Measurements from ENCODE around the gene RTL10. TPM values are rescaled to one million over a fixed set of nuclear protein-coding genes. Genes with fewer than 3 reads are reported as not detected.

RTL10 gene
- total and polyA plus RNA-seq, 8 donors, result 3.7 to 12.4 (median 8.6) TPM

- H3K4me1 ChIP-seq, result peaks cover 0 to 13% (median 11%) of the 10 kb centered on the region in 3 donors
- FAIRE-seq (no peak), ATAC-seq (peak; percentile 27 to 34 (median 31)), DNase-seq (peak; percentile 46 to 87 (median 72))
- no peaks in the 10 kb centered on the region for H3K27me3 ChIP-seq
- H3K36me3 ChIP-seq, result peaks cover 0 to 8% (median 8%) of the 10 kb centered on the region in 3 donors
- no peak for TF ChIP-seq CTCF (IDR thresholded peaks at IDR 0.05)
- H3K4me3 ChIP-seq, result peak overlapping the region; percentile 60 to 99 (median 86)
- WGBS, 2 donors, result 3 to 5% methylated on average over 24 of the region's 24 CpGs
- H3K27ac ChIP-seq, result peak overlapping the region; percentile 81 to 95 (median 90)
- intact Hi-C loops (cut with DNase I), result no loop called here
- no peaks in the 10 kb centered on the region for H3K9me3 ChIP-seq
These were observed 1.1 kb upstream of the RTL10 start for GRCh38 chr22:19855504-19856409.

GRCh38 chr22:19853879-19854777, 546 bp downstream of the RTL10 start:
- ATAC-seq (peak; percentile 3 to 9 (median 8)), FAIRE-seq (no peak), DNase-seq (peak in 4 of 6 donors; percentile 38 to 60 (median 50))
- H3K4me3 ChIP-seq, result peak overlapping the region; percentile 60 to 99 (median 86)
- H3K9me3 ChIP-seq, result no peaks in the 10 kb centered on the region
- intact Hi-C loops (cut with DNase I), result no loop called here
- H3K27me3 ChIP-seq, result no peaks in the 10 kb centered on the region
- WGBS, 2 donors, result 0% methylated on average over 43 to 49 of the region's 49 CpGs
- H3K4me1 ChIP-seq, result peaks cover 0 to 13% (median 11%) of the 10 kb centered on the region in 3 donors
- H3K27ac ChIP-seq, result peak overlapping the region; percentile 70 to 95 (median 90)
- peaks cover 0 to 8% (median 8%) of the 10 kb centered on the region in 3 donors for H3K36me3 ChIP-seq
- TF ChIP-seq CTCF (IDR thresholded peaks at IDR 0.05), result no peak

- Histone ChIP-seq H3K4me3 (peak overlapping the region; percentile 60 to 99 (median 86)), H3K4me1 (peaks cover 5 to 16% (median 13%) of the 10 kb centered on the region in 3 donors), H3K9me3 (no peaks in the 10 kb centered on the region), H3K27me3 (no peaks in the 10 kb centered on the region), H3K36me3 (peaks cover 0 to 8% (median 8%) of the 10 kb centered on the region in 3 donors), H3K27ac (peak overlapping the region in 3 of 4 donors; percentile 70 to 95 (median 90))
- ATAC-seq, result no peak
- no peak for TF ChIP-seq CTCF (IDR thresholded peaks at IDR 0.05)
- peak in 2 of 6 donors; percentile 33 to 58 for DNase-seq
- intact Hi-C loops (cut with DNase I), result no loop called here
- FAIRE-seq, result no peak
- 17 to 21% methylated on average over 11 of the region's 11 CpGs for WGBS, 2 donors
These were observed 1.4 kb downstream of the RTL10 start for GRCh38 chr22:19853058-19853878.

GRCh38 chr22:19852177-19852781, 2.4 kb downstream of the RTL10 start:
- ATAC-seq (no peak), DNase-seq (peak in 2 of 6 donors; percentile 53 to 79), FAIRE-seq (no peak)
- Histone ChIP-seq H3K27ac (no peak overlapping the region), H3K27me3 (no peaks in the 10 kb centered on the region), H3K9me3 (no peaks in the 10 kb centered on the region), H3K4me1 (peaks cover 5 to 16% (median 13%) of the 10 kb centered on the region in 3 donors), H3K4me3 (no peak overlapping the region), H3K36me3 (peaks cover 0 to 8% (median 8%) of the 10 kb centered on the region in 3 donors)
- no peak for TF ChIP-seq CTCF (IDR thresholded peaks at IDR 0.05)
- intact Hi-C loops (cut with DNase I), result no loop called here
- 88 to 91% methylated on average over 12 of the region's 12 CpGs for WGBS, 2 donors
